Neural cell (in vitro differentiated cells): ENCODE measurements around the gene ANKRD40. TPM values are rescaled to one million over a fixed set of nuclear protein-coding genes. Genes with fewer than 3 reads are reported as not detected.

Source experiments
- H2AFZ ChIP-seq: fragments of 200-600, 300-800 bp; sonication (generic), shearing (Covaris generic); 2 replicates; pipeline ENCODE4 v1.6.0; 2014; ENCODE audit warnings: low read depth, mild to moderate bottlenecking, antibody characterized with exemption, low read length, moderate library complexity
- H3F3A ChIP-seq: fragments of 200-600 bp; shearing (Covaris generic); 2 replicates; pipeline ENCODE4 v1.6.1; 2016; ENCODE audit warnings: mild to moderate bottlenecking, moderate library complexity, mixed read lengths, antibody characterized with exemption, low read length; ENCODE audit not compliant: insufficient read depth, poor library complexity, severe bottlenecking
- H3K27ac ChIP-seq: fragments of 200-600, 300-800 bp; sonication (generic), shearing (Covaris generic); 2 replicates; pipeline ENCODE4 v1.5.1; 2014; ENCODE audit warnings: mild to moderate bottlenecking, low read length, moderate library complexity
- H3K27me3 ChIP-seq: fragments of 300-800, 200-600 bp; sonication (generic), shearing (Covaris generic); 2 replicates; pipeline ENCODE4 v1.6.0; 2014; ENCODE audit warnings: mild to moderate bottlenecking, low read depth, low read length, moderate library complexity; ENCODE audit not compliant: insufficient read depth
- H3K36me3 ChIP-seq: fragments of 300-800, 200-600 bp; sonication (generic), shearing (Covaris generic); 2 replicates; pipeline ENCODE4 v1.5.1; 2014; ENCODE audit warnings: mild to moderate bottlenecking, antibody characterized with exemption, low read length, moderate library complexity; ENCODE audit not compliant: insufficient read depth
- H3K4me2 ChIP-seq: fragments of 300-800, 200-600 bp; sonication (generic), shearing (Covaris generic); 2 replicates; pipeline ENCODE4 v1.6.0; 2014; ENCODE audit warnings: mild to moderate bottlenecking, low read length
- H3K4me3 ChIP-seq: fragments of 300-800, 200-600 bp; sonication (generic), shearing (Covaris generic); 2 replicates; pipeline ENCODE4 v1.5.1; 2014; ENCODE audit warnings: mild to moderate bottlenecking, low read length, moderate library complexity
- H3K79me2 ChIP-seq: fragments of 200-600 bp; shearing (Covaris generic); replicated peaks from 2 replicates; pipeline ENCODE4 v1.6.0; 2014; ENCODE audit warnings: mild to moderate bottlenecking, low read length, moderate library complexity; ENCODE audit not compliant: insufficient read depth
- H3K9ac ChIP-seq: fragments of 300-800, 200-600 bp; sonication (generic), shearing (Covaris generic); 2 replicates; pipeline ENCODE4 v1.6.1; 2016; ENCODE audit warnings: mild to moderate bottlenecking, low read length, mixed read lengths
- H3K9me2 ChIP-seq: fragments of 200-600 bp; shearing (Covaris generic); 2 replicates; pipeline ENCODE4 v1.6.1; 2016; ENCODE audit warnings: mild to moderate bottlenecking, low read length, mixed read lengths; ENCODE audit not compliant: insufficient read depth
- H3K9me3 ChIP-seq: fragments of 200-600, 300-800 bp; sonication (generic), shearing (Covaris generic); 2 replicates; pipeline ENCODE4 v1.6.1; 2016; ENCODE audit warnings: mild to moderate bottlenecking, mixed run types, low read length, moderate library complexity, mixed read lengths
- H4K20me1 ChIP-seq: fragments of 200-600 bp; shearing (Covaris generic); 2 replicates; pipeline ENCODE4 v1.6.1; 2016; ENCODE audit warnings: mild to moderate bottlenecking, mixed run types; ENCODE audit not compliant: insufficient read depth
- EP300 ChIP-seq: fragments of 450-650 bp; conservative IDR thresholded peaks from 2 replicates; pipeline ENCODE4 v1.6.1; 2014; ENCODE audit warnings: antibody characterized with exemption, mild to moderate bottlenecking, moderate library complexity; ENCODE audit not compliant: poor library complexity, severe bottlenecking
- EZH2 ChIP-seq: fragments of 200-600, 300-800 bp; shearing (Covaris generic), sonication (generic); IDR thresholded peaks from 2 replicates; pipeline ENCODE4 v1.6.1; 2014; ENCODE audit warnings: antibody characterized with exemption, low read length, borderline replicate concordance, mild to moderate bottlenecking; ENCODE audit not compliant: insufficient read depth, poor library complexity, severe bottlenecking
- MXI1 ChIP-seq: fragments of 450-650 bp; conservative IDR thresholded peaks from 2 replicates; pipeline ENCODE4 v1.6.1; 2014; ENCODE audit warnings: antibody characterized with exemption, mild to moderate bottlenecking; ENCODE audit not compliant: poor library complexity, severe bottlenecking
- POLR2AphosphoS5 ChIP-seq: IDR thresholded peaks from 2 replicates; pipeline ENCODE4 v1.6.1; 2012
- RAD21 ChIP-seq: fragments of 450-650 bp; conservative IDR thresholded peaks from 2 replicates; pipeline ENCODE4 v1.6.1; 2014; ENCODE audit warnings: antibody characterized with exemption, mild to moderate bottlenecking, moderate library complexity
- SMC3 ChIP-seq: fragments of 450-650 bp; conservative IDR thresholded peaks from 2 replicates; pipeline ENCODE4 v1.6.1; 2014; ENCODE audit warnings: antibody characterized with exemption, mild to moderate bottlenecking, moderate library complexity; ENCODE audit not compliant: poor library complexity
- TAF1 ChIP-seq: IDR thresholded peaks from 2 replicates; pipeline ENCODE4 v1.6.1; 2012; ENCODE audit warnings: low read depth
- polyA plus RNA-seq: library from polyadenylated mRNA; depleted of rRNA; stranded (reverse); fragments of >200 nt; gene quantifications from 2 replicates; pipeline ENCODE4 v1.2.3, GENCODE V29; 2014
- TF ChIP-seq, protein P1 (sequence below): IDR thresholded peaks from 2 replicates; pipeline ENCODE4 v1.6.1; 2012; ENCODE audit warnings: borderline replicate concordance
- TF ChIP-seq, protein P2 (sequence below): fragments of 450-650 bp; IDR thresholded peaks from 2 replicates; pipeline ENCODE4 v1.5.1; 2014; ENCODE audit warnings: antibody characterized with exemption, mild to moderate bottlenecking, moderate library complexity; ENCODE audit not compliant: poor library complexity, severe bottlenecking

Gene ANKRD40
- polyA plus RNA-seq, 1 donor from 2014 or later = 15.2 TPM

- H3K9me3 ChIP-seq = no peaks in the 10 kb centered on the region
- no peak for TF ChIP-seq TAF1
- TF ChIP-seq EP300 = no peak
- no peak for TF ChIP-seq POLR2AphosphoS5
- TF ChIP-seq SMC3 = no peak
- no peak for TF ChIP-seq EZH2
- TF ChIP-seq, protein P1, sequence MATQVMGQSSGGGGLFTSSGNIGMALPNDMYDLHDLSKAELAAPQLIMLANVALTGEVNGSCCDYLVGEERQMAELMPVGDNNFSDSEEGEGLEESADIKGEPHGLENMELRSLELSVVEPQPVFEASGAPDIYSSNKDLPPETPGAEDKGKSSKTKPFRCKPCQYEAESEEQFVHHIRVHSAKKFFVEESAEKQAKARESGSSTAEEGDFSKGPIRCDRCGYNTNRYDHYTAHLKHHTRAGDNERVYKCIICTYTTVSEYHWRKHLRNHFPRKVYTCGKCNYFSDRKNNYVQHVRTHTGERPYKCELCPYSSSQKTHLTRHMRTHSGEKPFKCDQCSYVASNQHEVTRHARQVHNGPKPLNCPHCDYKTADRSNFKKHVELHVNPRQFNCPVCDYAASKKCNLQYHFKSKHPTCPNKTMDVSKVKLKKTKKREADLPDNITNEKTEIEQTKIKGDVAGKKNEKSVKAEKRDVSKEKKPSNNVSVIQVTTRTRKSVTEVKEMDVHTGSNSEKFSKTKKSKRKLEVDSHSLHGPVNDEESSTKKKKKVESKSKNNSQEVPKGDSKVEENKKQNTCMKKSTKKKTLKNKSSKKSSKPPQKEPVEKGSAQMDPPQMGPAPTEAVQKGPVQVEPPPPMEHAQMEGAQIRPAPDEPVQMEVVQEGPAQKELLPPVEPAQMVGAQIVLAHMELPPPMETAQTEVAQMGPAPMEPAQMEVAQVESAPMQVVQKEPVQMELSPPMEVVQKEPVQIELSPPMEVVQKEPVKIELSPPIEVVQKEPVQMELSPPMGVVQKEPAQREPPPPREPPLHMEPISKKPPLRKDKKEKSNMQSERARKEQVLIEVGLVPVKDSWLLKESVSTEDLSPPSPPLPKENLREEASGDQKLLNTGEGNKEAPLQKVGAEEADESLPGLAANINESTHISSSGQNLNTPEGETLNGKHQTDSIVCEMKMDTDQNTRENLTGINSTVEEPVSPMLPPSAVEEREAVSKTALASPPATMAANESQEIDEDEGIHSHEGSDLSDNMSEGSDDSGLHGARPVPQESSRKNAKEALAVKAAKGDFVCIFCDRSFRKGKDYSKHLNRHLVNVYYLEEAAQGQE = no peak
- no peak for TF ChIP-seq RAD21
- TF ChIP-seq, protein P2, sequence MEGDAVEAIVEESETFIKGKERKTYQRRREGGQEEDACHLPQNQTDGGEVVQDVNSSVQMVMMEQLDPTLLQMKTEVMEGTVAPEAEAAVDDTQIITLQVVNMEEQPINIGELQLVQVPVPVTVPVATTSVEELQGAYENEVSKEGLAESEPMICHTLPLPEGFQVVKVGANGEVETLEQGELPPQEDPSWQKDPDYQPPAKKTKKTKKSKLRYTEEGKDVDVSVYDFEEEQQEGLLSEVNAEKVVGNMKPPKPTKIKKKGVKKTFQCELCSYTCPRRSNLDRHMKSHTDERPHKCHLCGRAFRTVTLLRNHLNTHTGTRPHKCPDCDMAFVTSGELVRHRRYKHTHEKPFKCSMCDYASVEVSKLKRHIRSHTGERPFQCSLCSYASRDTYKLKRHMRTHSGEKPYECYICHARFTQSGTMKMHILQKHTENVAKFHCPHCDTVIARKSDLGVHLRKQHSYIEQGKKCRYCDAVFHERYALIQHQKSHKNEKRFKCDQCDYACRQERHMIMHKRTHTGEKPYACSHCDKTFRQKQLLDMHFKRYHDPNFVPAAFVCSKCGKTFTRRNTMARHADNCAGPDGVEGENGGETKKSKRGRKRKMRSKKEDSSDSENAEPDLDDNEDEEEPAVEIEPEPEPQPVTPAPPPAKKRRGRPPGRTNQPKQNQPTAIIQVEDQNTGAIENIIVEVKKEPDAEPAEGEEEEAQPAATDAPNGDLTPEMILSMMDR = no peak
- TF ChIP-seq MXI1 = no peak
- no peak overlapping the region for H3K9ac ChIP-seq
- H3K4me3 ChIP-seq = no peak overlapping the region
- no peak overlapping the region for H3K4me2 ChIP-seq
- H3K27me3 ChIP-seq = no peaks in the 10 kb centered on the region
- H3K27ac ChIP-seq = no peak overlapping the region
- H3K9me2 ChIP-seq = no peaks in the 10 kb centered on the region
- H3F3A ChIP-seq = no peaks in the 10 kb centered on the region
- H3K36me3 ChIP-seq = no peaks in the 10 kb centered on the region
- no peaks in the 10 kb centered on the region for H3K79me2 ChIP-seq
- no peak overlapping the region for H2AFZ ChIP-seq
- no peaks in the 10 kb centered on the region for H4K20me1 ChIP-seq
Observed at GRCh38 chr17:50660887-50661345, 46.8 kb downstream of the ANKRD40 start.

DNA sequence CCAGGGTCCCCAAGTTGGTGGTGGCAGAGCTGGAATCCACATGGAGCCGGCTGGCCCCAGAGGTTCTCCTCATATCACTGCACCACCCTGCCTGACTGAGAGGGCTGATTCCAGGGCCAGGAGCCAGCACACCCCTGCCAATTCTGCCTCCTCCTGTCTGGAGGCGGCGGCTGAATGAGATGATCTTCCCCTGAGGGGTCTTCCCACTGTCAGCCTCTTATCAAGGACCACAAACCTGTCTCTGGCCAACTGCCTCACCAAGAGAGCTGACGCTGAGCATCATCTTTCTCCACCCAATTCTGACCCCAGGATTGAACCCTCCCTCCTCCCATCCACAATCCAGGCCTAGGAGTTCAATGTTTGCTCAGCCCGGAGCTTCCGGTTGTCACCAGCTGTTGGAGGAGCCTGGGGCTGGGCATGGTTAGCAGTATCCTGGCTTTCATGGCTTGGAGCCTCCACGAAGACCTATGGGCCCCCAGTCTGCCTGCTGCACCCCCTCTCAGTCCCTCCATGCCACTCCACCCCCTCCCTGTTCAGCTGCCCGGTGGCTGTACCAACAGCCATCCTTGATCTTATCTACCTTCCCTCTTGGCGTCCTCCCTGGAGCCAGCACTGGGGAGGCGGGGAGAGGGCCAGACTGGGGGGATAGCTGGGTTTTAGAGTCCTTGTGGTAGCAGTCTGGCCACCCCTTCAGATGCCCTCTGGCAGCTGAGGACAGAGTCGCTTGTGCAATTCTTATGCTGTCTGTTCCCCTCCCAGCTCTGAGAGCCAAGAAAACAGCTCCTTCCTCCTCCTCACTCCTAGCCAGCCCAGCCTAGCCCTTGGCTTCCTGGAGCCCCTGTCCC lies 47.5 kb downstream of the ANKRD40 start:
- H3K9me2 ChIP-seq = no peaks in the 10 kb centered on the region
- no peaks in the 10 kb centered on the region for H3K27me3 ChIP-seq
- no peaks in the 10 kb centered on the region for H3K36me3 ChIP-seq
- no peak overlapping the region for H3K27ac ChIP-seq
- H3K4me2 ChIP-seq = no peak overlapping the region
- H3F3A ChIP-seq = no peaks in the 10 kb centered on the region
- no peak overlapping the region for H3K9ac ChIP-seq
- H3K4me3 ChIP-seq = no peak overlapping the region
- H3K79me2 ChIP-seq = no peaks in the 10 kb centered on the region
- no peaks in the 10 kb centered on the region for H3K9me3 ChIP-seq
- H2AFZ ChIP-seq = no peak overlapping the region
- TF ChIP-seq EZH2 = no peak
- no peak for TF ChIP-seq RAD21
- no peak for TF ChIP-seq EP300
- no peak for TF ChIP-seq TAF1
- TF ChIP-seq SMC3 = no peak
- TF ChIP-seq POLR2AphosphoS5 = no peak
- TF ChIP-seq, protein P2 = no peak
- no peaks in the 10 kb centered on the region for H4K20me1 ChIP-seq
